Trophoblast cell (in vitro differentiated cells and primary cell): ENCODE data around the gene NONO.
"Not testable (repeated sequence)": the region's sequence is repeated elsewhere in the genome, so short reads cannot be mapped to it uniquely, and the experiment has no call there.

Experiments
- DNase-seq, 2 donors: peaks; one replicate each; pipeline ENCODE4 v3.0.0-alpha.2; 2016
- H2AFZ ChIP-seq: 2 replicates; pipeline ENCODE4 v1.6.1; 2013; ENCODE audit warnings: low read length, moderate library complexity, mild to moderate bottlenecking; ENCODE audit not compliant: insufficient read depth, poor library complexity
- H2AK5ac ChIP-seq: 2 replicates; pipeline ENCODE4 v1.6.1; 2013; ENCODE audit warnings: mild to moderate bottlenecking, low read length
- H2BK120ac ChIP-seq: 2 replicates; pipeline ENCODE4 v1.6.1; 2013; ENCODE audit warnings: low read length, mild to moderate bottlenecking, moderate library complexity; ENCODE audit not compliant: insufficient read depth, poor library complexity
- H2BK12ac ChIP-seq: 2 replicates; pipeline ENCODE4 v1.6.1; 2013; ENCODE audit warnings: mild to moderate bottlenecking, low read length, moderate library complexity
- H2BK5ac ChIP-seq: 2 replicates; pipeline ENCODE4 v1.6.1; 2013; ENCODE audit warnings: low read length, low read depth, moderate library complexity, mild to moderate bottlenecking; ENCODE audit not compliant: poor library complexity
- H3K14ac ChIP-seq: 2 replicates; pipeline ENCODE4 v1.6.1; 2013; ENCODE audit warnings: mild to moderate bottlenecking, low read length
- H3K18ac ChIP-seq: 2 replicates; pipeline ENCODE4 v1.6.1; 2013; ENCODE audit warnings: mild to moderate bottlenecking, low read length
- H3K23ac ChIP-seq: 2 replicates; pipeline ENCODE4 v1.6.1; 2013; ENCODE audit warnings: low read length
- H3K27ac ChIP-seq: 2 replicates; pipeline ENCODE4 v1.5.1; 2013; ENCODE audit warnings: low read depth, mild to moderate bottlenecking, inconsistent platforms, low read length, moderate library complexity
- H3K27me3 ChIP-seq: 2 replicates; pipeline ENCODE4 v1.6.1; 2013; ENCODE audit warnings: inconsistent platforms, mild to moderate bottlenecking, low read length, moderate library complexity; ENCODE audit not compliant: insufficient read depth
- H3K36me3 ChIP-seq, 2 experiments: 1 replicate in 1 of 2; 2 replicates in 1 of 2; pipeline ENCODE4 v1.6.1; 2013; ENCODE audit warnings: low read length in 2 of 2, mild to moderate bottlenecking in 2 of 2, moderate library complexity in 1 of 2; ENCODE audit not compliant: insufficient read depth in 2 of 2, control insufficient read depth in 1 of 2
- H3K4ac ChIP-seq: 2 replicates; pipeline ENCODE4 v1.6.1; 2013; ENCODE audit warnings: low read depth, mild to moderate bottlenecking, low read length, moderate library complexity
- H3K4me1 ChIP-seq, 2 experiments: 1 replicate in 1 of 2; 2 replicates in 1 of 2; pipeline ENCODE4 v1.6.1; 2013; ENCODE audit warnings: low read length in 2 of 2, mild to moderate bottlenecking in 2 of 2, moderate library complexity in 1 of 2; ENCODE audit not compliant: insufficient read depth in 2 of 2, control insufficient read depth in 1 of 2
- H3K4me2 ChIP-seq: 2 replicates; pipeline ENCODE4 v1.6.1; 2013; ENCODE audit warnings: inconsistent platforms, mild to moderate bottlenecking, low read length, moderate library complexity
- H3K4me3 ChIP-seq: 2 replicates; pipeline ENCODE4 v1.5.1; 2013; ENCODE audit warnings: mild to moderate bottlenecking, low read depth, low read length, inconsistent platforms
- H3K79me1 ChIP-seq: one replicate; pipeline ENCODE4 v1.6.1; 2013; ENCODE audit warnings: low read length
- H3K79me2 ChIP-seq: 2 replicates; pipeline ENCODE4 v1.6.1; 2013; ENCODE audit warnings: low read length, mild to moderate bottlenecking; ENCODE audit not compliant: control insufficient read depth, insufficient read depth, poor library complexity
- H3K9ac ChIP-seq: 2 replicates; pipeline ENCODE4 v1.6.1; 2013; ENCODE audit warnings: mild to moderate bottlenecking, low read length
- H3K9me3 ChIP-seq: 2 replicates; pipeline ENCODE4 v1.6.1; 2013; ENCODE audit warnings: low read depth, mild to moderate bottlenecking, control low read depth, inconsistent platforms, low read length; ENCODE audit not compliant: insufficient read depth
- H4K12ac ChIP-seq: 2 replicates; pipeline ENCODE4 v1.6.1; 2013; ENCODE audit warnings: low read depth, mild to moderate bottlenecking, low read length, moderate library complexity
- H4K8ac ChIP-seq: 2 replicates; pipeline ENCODE4 v1.6.1; 2013; ENCODE audit warnings: low read depth, mild to moderate bottlenecking, low read length, moderate library complexity
- H4K91ac ChIP-seq: one replicate; pipeline ENCODE4 v1.6.1; 2013; ENCODE audit warnings: low read depth, mild to moderate bottlenecking, low read length, moderate library complexity
- WGBS: extraction: QIAGEN DNeasy Blood & Tissue Kit; methylation state at CpG from one replicate; pipeline ENCODE4 v1.1.7; 2013; ENCODE audit warnings: missing lambda C conversion rate; ENCODE audit not compliant: insufficient read length, insufficient coverage; ENCODE audit errors: extremely low coverage; 5-methylcytosine and 5-hydroxymethylcytosine counted together

The NONO gene

GRCh38 chrX:71304561-71304960, 21.1 kb downstream of the NONO start:
- H3K9ac ChIP-seq = no peak overlapping the region
- H2AK5ac ChIP-seq = no peak overlapping the region

GRCh38 chrX:71315917-71316316, 32.5 kb downstream of the NONO start:
- no peaks in the 10 kb centered on the region for H3K9me3 ChIP-seq
- no peaks in the 10 kb centered on the region for H3K79me2 ChIP-seq
- no peaks in the 10 kb centered on the region for H3K27me3 ChIP-seq
- no peak overlapping the region for H2AK5ac ChIP-seq
- no peak overlapping the region for H2AFZ ChIP-seq
- H3K36me3 ChIP-seq = no peaks in the 10 kb centered on the region
- no peak overlapping the region for H2BK120ac ChIP-seq
- no peak overlapping the region for H2BK12ac ChIP-seq
- no peak overlapping the region for H4K12ac ChIP-seq
- DNase-seq = no peak
- no peaks in the 10 kb centered on the region for H3K4me1 ChIP-seq
- no peak overlapping the region for H4K8ac ChIP-seq
- H3K79me1 ChIP-seq = no peaks in the 10 kb centered on the region
- no peak overlapping the region for H3K9ac ChIP-seq
- no peak overlapping the region for H3K4ac ChIP-seq
- H3K4me2 ChIP-seq = no peak overlapping the region
- WGBS = no CpG with 5 or more reads among the region's 7 CpGs
- no peak overlapping the region for H4K91ac ChIP-seq
- H3K27ac ChIP-seq = no peak overlapping the region
- H3K4me3 ChIP-seq = no peak overlapping the region
- no peak overlapping the region for H3K14ac ChIP-seq
- no peak overlapping the region for H3K23ac ChIP-seq
- H3K18ac ChIP-seq = no peak overlapping the region
- H2BK5ac ChIP-seq = no peak overlapping the region

More at GRCh38 chrX:71304561-71304960, 21.1 kb downstream of the NONO start:
- H3K36me3 ChIP-seq = peaks cover 9 to 19% of the 10 kb centered on the region in 2 experiments
- DNase-seq = no peak
- no CpG with 5 or more reads among the region's 2 CpGs for WGBS
- H3K79me2 ChIP-seq = no peaks in the 10 kb centered on the region
- no peak overlapping the region for H3K27ac ChIP-seq
- no peak overlapping the region for H3K4ac ChIP-seq
- no peak overlapping the region for H2AFZ ChIP-seq
- H3K4me2 ChIP-seq = no peak overlapping the region
- H4K91ac ChIP-seq = no peak overlapping the region
- H2BK12ac ChIP-seq = no peak overlapping the region
- H4K12ac ChIP-seq = no peak overlapping the region
- no peaks in the 10 kb centered on the region for H3K4me1 ChIP-seq
- H3K14ac ChIP-seq = no peak overlapping the region
- H3K18ac ChIP-seq = no peak overlapping the region
- no peak overlapping the region for H3K4me3 ChIP-seq
- no peaks in the 10 kb centered on the region for H3K27me3 ChIP-seq
- no peaks in the 10 kb centered on the region for H3K9me3 ChIP-seq
- H3K79me1 ChIP-seq = no peaks in the 10 kb centered on the region
- H2BK120ac ChIP-seq = no peak overlapping the region
- no peak overlapping the region for H2BK5ac ChIP-seq
- H3K23ac ChIP-seq = no peak overlapping the region
- no peak overlapping the region for H4K8ac ChIP-seq

- WGBS = no CpG with 5 or more reads among the region's 1 CpG
- H3K9me3 ChIP-seq, H3K27me3 ChIP-seq, DNase-seq, H3K9ac ChIP-seq, H3K36me3 ChIP-seq, H2BK12ac ChIP-seq, H3K4me2 ChIP-seq, H2AFZ ChIP-seq, H4K91ac ChIP-seq, H3K27ac ChIP-seq, H4K8ac ChIP-seq, H3K4ac ChIP-seq, H3K79me1 ChIP-seq, H3K14ac ChIP-seq, H2BK5ac ChIP-seq, H4K12ac ChIP-seq, H3K4me3 ChIP-seq, H2BK120ac ChIP-seq, H2AK5ac ChIP-seq, H3K23ac ChIP-seq, H3K79me2 ChIP-seq, H3K18ac ChIP-seq, H3K4me1 ChIP-seq: not testable (repeated sequence)
Measured at GRCh38 chrX:71316959-71317358, 33.5 kb downstream of the NONO start.

- Histone ChIP-seq H3K79me1 (no peaks in the 10 kb centered on the region), H3K9me3 (no peaks in the 10 kb centered on the region), H3K18ac (no peak overlapping the region), H2AFZ (no peak overlapping the region), H3K9ac (no peak overlapping the region), H2BK120ac (no peak overlapping the region), H4K91ac (no peak overlapping the region), H3K14ac (no peak overlapping the region), H3K4me1 (no peaks in the 10 kb centered on the region), H3K4me3 (no peak overlapping the region), H3K79me2 (no peaks in the 10 kb centered on the region), H2AK5ac (no peak overlapping the region), H2BK5ac (no peak overlapping the region), H2BK12ac (no peak overlapping the region), H3K27ac (no peak overlapping the region), H3K36me3 (no peaks in the 10 kb centered on the region), H3K23ac (no peak overlapping the region), H3K4ac (no peak overlapping the region), H3K4me2 (no peak overlapping the region), H4K8ac (no peak overlapping the region), H4K12ac (no peak overlapping the region), H3K27me3 (no peaks in the 10 kb centered on the region)
- whole genome bisulfite sequencing = no CpG with 5 or more reads among the region's 1 CpG
- no peak for DNase-seq
Measured at GRCh38 chrX:71320126-71320525, 36.7 kb downstream of the NONO start.
